DND-41 (cell line): ENCODE results near the gene PRODH2.

Source experiments
- CTCF ChIP-seq: IDR thresholded peaks from 2 replicates; pipeline ENCODE4 v1.5.1; 2012; ENCODE audit warnings: borderline replicate concordance, low read length, moderate library complexity, mild to moderate bottlenecking; ENCODE audit not compliant: poor library complexity, severe bottlenecking; ENCODE audit errors: extremely low read depth
- EZH2 ChIP-seq: IDR thresholded peaks from 3 replicates; pipeline ENCODE4 v1.6.1; 2012; ENCODE audit warnings: borderline replicate concordance, low read depth, mild to moderate bottlenecking, moderate library complexity, low read length, inconsistent platforms; ENCODE audit not compliant: severe bottlenecking

- TF ChIP-seq EZH2 (no peak), CTCF (no peak)
These were observed 40.6 kb upstream of the PRODH2 start for GRCh38 chr19:35853038-35853756.
